Lower lobe of right lung (tissue), 2 donors: ENCODE measurements around the gene SMYD3. TPM values are rescaled to one million over a fixed set of nuclear protein-coding genes. Genes with fewer than 3 reads are reported as not detected.

Experiments
- ATAC-seq, 2 donors: fragments of 200-7000 bp; cut with Tn5 transposase; one replicate each; pipeline ENCODE4 v1.9.1; 2020 to 2022; ENCODE audit warnings: mild to moderate bottlenecking in 2 of 2, moderate library complexity in 2 of 2
- DNase-seq: peaks from one replicate; pipeline ENCODE4 v3.0.0-alpha.2; 2020
- H3K27ac ChIP-seq: fragments of 200-600 bp; one replicate; pipeline ENCODE4 v1.8.0; 2022
- H3K27me3 ChIP-seq: fragments of 200-600 bp; one replicate; pipeline ENCODE4 v1.8.0; 2022; ENCODE audit warnings: low read depth
- H3K36me3 ChIP-seq: fragments of 200-600 bp; one replicate; pipeline ENCODE4 v1.8.0; 2022; ENCODE audit warnings: mild to moderate bottlenecking
- H3K4me1 ChIP-seq: fragments of 200-600 bp; one replicate; pipeline ENCODE4 v1.8.0; 2022
- H3K4me3 ChIP-seq: fragments of 200-600 bp; one replicate; pipeline ENCODE4 v1.8.0; 2022; ENCODE audit warnings: mild to moderate bottlenecking
- H3K9me3 ChIP-seq: fragments of 200-600 bp; one replicate; pipeline ENCODE4 v1.8.0; 2022
- intact Hi-C: fragments of 100-400 bp; cut with DNase I; formaldehyde crosslinking; loops from one replicate; pipeline ENCODE4 v1.11.0; 2022
- total RNA-seq: library from RNA; stranded (reverse); fragmentation: NEBNext Ultra II Directional; extraction: Animal tissue kit (Norgen Biotek cat#: 25700); gene quantifications from one replicate; pipeline ENCODE4 v1.2.1, GENCODE V29; 2021
- TF ChIP-seq, protein P1 (sequence below): fragments of 200-600 bp; IDR thresholded peaks from one replicate; pipeline ENCODE4 v1.8.0; 2022; ENCODE audit warnings: antibody characterized with exemption, mild to moderate bottlenecking
- donor health status: DM: no; HTN: yes; CAD: no; lungs with severe emphysema.

The SMYD3 gene
- total RNA-seq, 1 donor from 2014 or later = 20.5 TPM

DNA sequence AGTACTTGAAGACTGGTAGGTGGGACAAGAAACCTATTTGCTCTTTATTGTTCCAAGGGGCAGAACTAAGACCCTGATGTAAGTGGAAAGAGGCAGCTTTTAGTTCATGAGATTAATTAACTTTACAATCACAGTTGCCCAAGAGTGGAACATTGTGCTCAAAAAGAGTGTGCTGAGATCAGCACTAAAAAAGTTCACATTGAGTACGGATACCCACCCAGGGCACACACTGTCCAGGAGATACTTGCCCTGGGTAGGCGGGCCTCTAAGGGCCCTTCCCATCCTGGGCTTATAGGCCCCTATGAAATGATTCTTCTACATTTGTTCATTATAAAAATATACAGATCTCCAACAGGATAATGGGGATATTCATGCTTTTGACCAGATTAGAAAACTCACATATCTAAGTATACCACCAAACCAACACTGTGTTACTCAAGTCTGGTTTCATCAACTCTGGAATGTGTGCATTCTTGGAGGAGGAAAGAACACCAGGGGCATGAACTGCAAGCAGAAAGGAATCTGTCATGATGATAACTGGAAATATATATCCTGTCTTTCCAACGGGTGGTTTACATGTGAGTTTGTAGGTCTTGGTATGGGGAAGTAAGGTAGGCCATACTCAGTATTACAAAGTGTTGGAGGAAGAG, 626.2 kb downstream of the SMYD3 start:
- Histone ChIP-seq H3K4me1 (peaks cover 19% of the 10 kb centered on the region), H3K9me3 (no peaks in the 10 kb centered on the region), H3K4me3 (no peak overlapping the region), H3K27me3 (no peaks in the 10 kb centered on the region), H3K27ac (no peak overlapping the region), H3K36me3 (no peaks in the 10 kb centered on the region)
- TF ChIP-seq, protein P1, sequence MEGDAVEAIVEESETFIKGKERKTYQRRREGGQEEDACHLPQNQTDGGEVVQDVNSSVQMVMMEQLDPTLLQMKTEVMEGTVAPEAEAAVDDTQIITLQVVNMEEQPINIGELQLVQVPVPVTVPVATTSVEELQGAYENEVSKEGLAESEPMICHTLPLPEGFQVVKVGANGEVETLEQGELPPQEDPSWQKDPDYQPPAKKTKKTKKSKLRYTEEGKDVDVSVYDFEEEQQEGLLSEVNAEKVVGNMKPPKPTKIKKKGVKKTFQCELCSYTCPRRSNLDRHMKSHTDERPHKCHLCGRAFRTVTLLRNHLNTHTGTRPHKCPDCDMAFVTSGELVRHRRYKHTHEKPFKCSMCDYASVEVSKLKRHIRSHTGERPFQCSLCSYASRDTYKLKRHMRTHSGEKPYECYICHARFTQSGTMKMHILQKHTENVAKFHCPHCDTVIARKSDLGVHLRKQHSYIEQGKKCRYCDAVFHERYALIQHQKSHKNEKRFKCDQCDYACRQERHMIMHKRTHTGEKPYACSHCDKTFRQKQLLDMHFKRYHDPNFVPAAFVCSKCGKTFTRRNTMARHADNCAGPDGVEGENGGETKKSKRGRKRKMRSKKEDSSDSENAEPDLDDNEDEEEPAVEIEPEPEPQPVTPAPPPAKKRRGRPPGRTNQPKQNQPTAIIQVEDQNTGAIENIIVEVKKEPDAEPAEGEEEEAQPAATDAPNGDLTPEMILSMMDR = no peak
- ATAC-seq (no peak), DNase-seq (no peak)
- intact Hi-C loops = no loop called here

DNA sequence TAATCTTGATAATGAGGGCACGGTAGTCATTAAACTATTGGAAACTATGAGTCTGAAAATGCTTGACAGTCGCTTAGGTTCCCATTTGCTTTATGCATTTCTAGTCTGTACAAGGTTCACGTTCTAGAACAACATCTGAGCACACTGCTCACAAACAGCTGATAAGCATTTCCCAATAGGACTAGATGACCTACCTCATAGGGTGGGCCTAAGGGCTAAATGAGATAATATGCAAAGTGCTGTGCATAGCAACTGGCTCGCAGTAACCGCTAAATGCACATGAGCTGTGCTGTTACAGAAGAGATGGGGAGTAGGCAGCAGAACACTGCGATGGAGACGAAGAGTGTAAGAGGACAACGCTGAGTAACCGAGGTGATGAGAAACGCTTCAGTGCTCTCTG, 628.0 kb downstream of the SMYD3 start:
- no peaks in the 10 kb centered on the region for H3K27me3 ChIP-seq
- intact Hi-C loops = no loop called here
- no peak overlapping the region for H3K4me3 ChIP-seq
- H3K36me3 ChIP-seq = no peaks in the 10 kb centered on the region
- H3K27ac ChIP-seq = peak overlapping the region; percentile 39
- TF ChIP-seq, protein P1 = no peak
- DNase-seq (no peak), ATAC-seq (no peak)
- peaks cover 37% of the 10 kb centered on the region for H3K4me1 ChIP-seq
- no peaks in the 10 kb centered on the region for H3K9me3 ChIP-seq

DNA sequence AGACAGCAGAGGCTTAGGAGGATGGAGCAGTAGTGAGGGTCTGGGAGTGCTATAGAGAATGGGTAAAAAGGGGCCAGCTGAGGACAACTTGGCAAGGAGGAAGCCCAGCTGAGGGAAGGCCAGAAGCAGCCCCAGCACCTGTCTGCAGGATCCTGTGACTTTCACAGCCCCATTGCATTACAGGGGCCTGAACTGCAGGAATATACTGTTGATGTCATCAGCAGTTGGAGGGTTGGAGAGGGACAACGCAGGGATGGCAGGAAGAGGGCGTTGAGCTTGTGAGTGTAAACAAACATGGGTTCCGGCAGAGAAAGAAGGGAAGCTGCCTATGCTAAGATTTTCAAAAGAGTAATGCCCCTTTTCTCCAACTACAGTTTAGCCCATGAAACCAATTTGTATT, 628.5 kb downstream of the SMYD3 start:
- Histone ChIP-seq H3K4me3 (no peak overlapping the region), H3K27me3 (no peaks in the 10 kb centered on the region), H3K36me3 (no peaks in the 10 kb centered on the region), H3K9me3 (no peaks in the 10 kb centered on the region), H3K27ac (peak overlapping the region; percentile 39), H3K4me1 (peaks cover 42% of the 10 kb centered on the region)
- ATAC-seq (no peak), DNase-seq (no peak)
- intact Hi-C loops = no loop called here
- TF ChIP-seq, protein P1 = no peak

DNA sequence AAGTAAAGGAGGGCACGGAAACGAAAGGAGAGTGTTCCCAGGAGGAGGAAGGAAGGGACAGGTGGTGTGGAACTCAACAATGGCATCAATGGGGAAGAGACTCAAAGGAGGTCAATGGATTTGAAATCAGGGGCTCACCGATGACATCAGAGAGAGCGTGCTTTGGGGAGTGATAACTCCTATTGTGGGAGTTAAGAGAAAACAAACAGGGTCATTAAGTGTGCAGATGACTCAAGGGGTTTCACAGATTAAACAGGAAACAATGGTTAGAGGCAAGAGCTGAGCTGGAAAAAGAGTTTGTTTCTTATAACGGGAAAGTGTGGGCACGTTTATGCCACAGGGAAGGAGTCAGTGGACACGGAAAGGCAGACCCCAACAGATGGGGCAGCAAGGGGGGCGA, 629.1 kb downstream of the SMYD3 start:
- H3K27me3 ChIP-seq = no peaks in the 10 kb centered on the region
- DNase-seq = no peak
- peaks cover 45% of the 10 kb centered on the region for H3K4me1 ChIP-seq
- TF ChIP-seq, protein P1 = no peak
- H3K9me3 ChIP-seq = no peaks in the 10 kb centered on the region
- H3K27ac ChIP-seq = peak overlapping the region; percentile 39
- no peak overlapping the region for H3K4me3 ChIP-seq
- intact Hi-C loops = no loop called here
- no peak for ATAC-seq
- no peaks in the 10 kb centered on the region for H3K36me3 ChIP-seq

DNA sequence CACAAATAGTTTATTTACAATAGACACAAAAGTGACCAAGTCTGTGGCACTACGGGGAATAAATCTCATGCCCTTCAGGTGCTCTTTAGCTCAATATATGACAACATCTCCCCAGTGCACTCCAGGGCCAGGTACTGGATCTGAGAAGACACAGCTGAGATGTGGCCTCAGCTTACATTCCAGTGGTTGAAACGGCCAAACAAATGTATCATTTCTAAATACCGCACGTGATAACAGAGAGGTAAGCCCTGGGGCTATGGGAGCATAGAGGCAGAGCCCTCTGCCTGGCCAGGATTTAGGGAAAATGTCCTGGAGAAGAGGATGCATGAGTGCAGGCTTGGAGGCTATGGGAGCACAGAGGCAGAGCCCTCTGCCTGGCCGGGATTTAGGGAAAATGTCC, 630.5 kb downstream of the SMYD3 start:
- TF ChIP-seq, protein P1 = no peak
- H3K27me3 ChIP-seq = no peaks in the 10 kb centered on the region
- H3K36me3 ChIP-seq = no peaks in the 10 kb centered on the region
- no peak for DNase-seq
- H3K9me3 ChIP-seq = no peaks in the 10 kb centered on the region
- no peak overlapping the region for H3K27ac ChIP-seq
- intact Hi-C loops = no loop called here
- no peak overlapping the region for H3K4me3 ChIP-seq
- no peak for ATAC-seq
- H3K4me1 ChIP-seq = peaks cover 42% of the 10 kb centered on the region
